GM23338 (cell line): ENCODE results near the gene TESMIN. TPM values are rescaled to one million over a fixed set of nuclear protein-coding genes. Genes with fewer than 3 reads are reported as not detected.

Source experiments
- ATAC-seq: fragments of 200-7000 bp; cut with Tn5 transposase; 3 replicates; pipeline ENCODE4 v1.9.1; 2020
- DNase-seq: peaks from one replicate; pipeline ENCODE4 v3.0.0-alpha.2; 2015; ENCODE audit warnings: low spot score
- H2AFZ ChIP-seq: fragments of 200-600 bp; sonication (generic); 2 replicates; pipeline ENCODE4 v1.8.0; 2016; ENCODE audit warnings: antibody characterized with exemption, mild to moderate bottlenecking, moderate library complexity
- H3F3A ChIP-seq: fragments of 200-600 bp; sonication (generic); replicated peaks from 2 replicates; pipeline ENCODE4 v1.8.0; 2017; ENCODE audit warnings: antibody characterized with exemption, mixed run types, low read depth
- H3K27ac ChIP-seq: fragments of 200-600 bp; sonication (generic); 2 replicates; pipeline ENCODE4 v1.6.1; 2016; ENCODE audit warnings: low read depth
- H3K27me3 ChIP-seq: fragments of 200-600 bp; sonication (generic); 2 replicates; pipeline ENCODE4 v1.8.0; 2016; ENCODE audit warnings: mild to moderate bottlenecking, mixed run types, moderate library complexity; ENCODE audit not compliant: insufficient read depth
- H3K36me3 ChIP-seq: fragments of 200-600 bp; sonication (generic); 2 replicates; pipeline ENCODE4 v1.8.0; 2016; ENCODE audit warnings: mild to moderate bottlenecking; ENCODE audit not compliant: insufficient read depth
- H3K4me1 ChIP-seq: fragments of 200-600 bp; sonication (generic); 2 replicates; pipeline ENCODE4 v1.8.0; 2016; ENCODE audit warnings: mild to moderate bottlenecking, moderate library complexity; ENCODE audit not compliant: insufficient read depth
- H3K4me2 ChIP-seq: fragments of 200-600 bp; sonication (generic); 2 replicates; pipeline ENCODE4 v1.7.1; 2017; ENCODE audit warnings: mixed run types
- H3K4me3 ChIP-seq: fragments of 200-600 bp; sonication (generic); 2 replicates; pipeline ENCODE4 v1.6.1; 2016; ENCODE audit warnings: mixed run types
- H3K79me2 ChIP-seq: fragments of 200-600 bp; sonication (generic); replicated peaks from 2 replicates; pipeline ENCODE4 v1.8.0; 2017; ENCODE audit warnings: mild to moderate bottlenecking; ENCODE audit not compliant: insufficient read depth
- H3K9me2 ChIP-seq: fragments of 200-600 bp; sonication (generic); 2 replicates; pipeline ENCODE4 v1.8.0; 2017; ENCODE audit not compliant: insufficient read depth
- H4K20me1 ChIP-seq: fragments of 200-600 bp; sonication (generic); replicated peaks from 2 replicates; pipeline ENCODE4 v1.8.0; 2017; ENCODE audit warnings: mild to moderate bottlenecking; ENCODE audit not compliant: insufficient read depth
- H3K27ac Mint-ChIP-seq: 2 replicates; pipeline ENCODE4 v1.8.0; 2020; ENCODE audit warnings: inconsistent platforms, mild to moderate bottlenecking, moderate library complexity, mixed read lengths
- H3K27me3 Mint-ChIP-seq: 3 replicates; pipeline ENCODE4 v1.8.0; 2022; ENCODE audit warnings: low read depth, mild to moderate bottlenecking, moderate library complexity, mixed read lengths, inconsistent platforms; ENCODE audit not compliant: insufficient read depth, poor library complexity
- H3K36me3 Mint-ChIP-seq: 3 replicates; pipeline ENCODE4 v1.8.0; 2021; ENCODE audit warnings: low read depth, mild to moderate bottlenecking, inconsistent platforms, moderate library complexity, mixed read lengths
- H3K4me1 Mint-ChIP-seq: 3 replicates; pipeline ENCODE4 v1.8.0; 2020; ENCODE audit warnings: mild to moderate bottlenecking, inconsistent platforms, mixed read lengths
- H3K4me3 Mint-ChIP-seq: 3 replicates; pipeline ENCODE4 v1.8.0; 2021; ENCODE audit warnings: moderate library complexity, mild to moderate bottlenecking, inconsistent platforms, mixed read lengths
- H3K9me3 Mint-ChIP-seq: 3 replicates; pipeline ENCODE4 v1.8.0; 2020; ENCODE audit warnings: moderate library complexity, mild to moderate bottlenecking, inconsistent platforms, mixed read lengths
- CREB1 ChIP-seq: fragments of 250-450 bp; sonication (Bioruptor Pico); IDR thresholded peaks from 2 replicates; pipeline ENCODE4 v1.5.0; 2020; ENCODE audit warnings: low read depth, mild to moderate bottlenecking, moderate library complexity
- EZH2 ChIP-seq: fragments of 200-600 bp; sonication (generic); IDR thresholded peaks from one replicate; pipeline ENCODE4 v1.8.0; 2017; ENCODE audit warnings: antibody characterized with exemption, mild to moderate bottlenecking, low read depth; ENCODE audit not compliant: unreplicated experiment
- EZH2phosphoT487 ChIP-seq: fragments of 200-600 bp; sonication (generic); IDR thresholded peaks from one replicate; pipeline ENCODE4 v1.8.1; 2018; ENCODE audit warnings: antibody characterized with exemption; ENCODE audit not compliant: unreplicated experiment
- JUNB ChIP-seq: IDR thresholded peaks from one replicate; pipeline ENCODE4 v1.6.1; 2016; ENCODE audit warnings: antibody characterized with exemption; ENCODE audit not compliant: unreplicated experiment
- STAT1 ChIP-seq: IDR thresholded peaks from one replicate; pipeline ENCODE4 v1.6.1; 2016; ENCODE audit warnings: antibody characterized with exemption; ENCODE audit not compliant: unreplicated experiment
- ZNF331 ChIP-seq: fragments of 250-450 bp; sonication (Bioruptor Pico); IDR thresholded peaks from 2 replicates; pipeline ENCODE4 v1.5.0; 2020; ENCODE audit warnings: low read depth, mild to moderate bottlenecking, moderate library complexity
- polyA plus RNA-seq: library from polyadenylated mRNA; unstranded; fragments of >200 nt; fragmentation: Nextera tagmentation; extraction: Ambion mirVana; gene quantifications from 2 replicates; pipeline ENCODE4 v1.2.1, GENCODE V29; 2016
- total RNA-seq: library from RNA; depleted of rRNA; stranded (reverse); fragments of >200 nt; shearing (Covaris generic); gene quantifications from 2 replicates; pipeline ENCODE4 v1.2.3, GENCODE V29; 2014
- TF ChIP-seq, protein P1 (sequence below): fragments of 250-450 bp; sonication (Bioruptor Pico); IDR thresholded peaks from 2 replicates; pipeline ENCODE4 v1.5.0; 2020; ENCODE audit warnings: mild to moderate bottlenecking, moderate library complexity
- TF ChIP-seq, protein P2 (sequence below): IDR thresholded peaks from one replicate; pipeline ENCODE4 v1.6.1; 2018; ENCODE audit warnings: antibody characterized with exemption; ENCODE audit not compliant: unreplicated experiment
- TF ChIP-seq, protein P3 (sequence below): IDR thresholded peaks from 2 replicates; pipeline ENCODE4 v1.6.1; 2016; ENCODE audit warnings: antibody characterized with exemption

TESMIN gene
- total and polyA plus RNA-seq, 2 experiments from 2014 or later: 54.5 to 64.6 TPM

DNA sequence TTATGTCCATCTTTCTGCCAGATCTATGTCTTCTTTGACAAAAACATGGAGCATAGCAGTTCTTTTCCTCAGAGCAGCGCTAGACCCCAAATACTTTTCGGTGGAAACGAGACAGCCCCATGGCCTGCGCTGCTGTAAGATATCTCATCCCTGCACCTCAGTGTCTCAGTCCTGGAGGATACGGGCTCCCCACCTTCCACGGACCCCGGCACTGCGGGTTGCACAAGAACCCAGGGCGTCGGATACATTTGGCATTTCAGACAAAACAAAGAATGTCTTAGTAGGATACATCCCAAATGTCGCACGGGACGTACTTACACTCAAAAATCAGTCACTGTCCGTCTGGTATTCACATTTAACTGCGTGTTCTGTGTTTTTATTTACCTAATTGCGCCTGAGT lies 76.9 kb downstream of the TESMIN start:
- Histone ChIP-seq H3K4me1 (no peaks in the 10 kb centered on the region), H3K9me2 (no peaks in the 10 kb centered on the region), H4K20me1 (no peaks in the 10 kb centered on the region), H2AFZ (peak overlapping the region; percentile 28; the same call in 1 of the 2 replicates), H3K79me2 (no peaks in the 10 kb centered on the region), H3K4me2 (no peak overlapping the region), H3K36me3 (no peaks in the 10 kb centered on the region), H3K27me3 (no peaks in the 10 kb centered on the region), H3K27ac (no peak overlapping the region), H3F3A (no peaks in the 10 kb centered on the region), H3K4me3 (no peak overlapping the region)
- H3K4me1 Mint-ChIP-seq: peaks cover 13% of the 10 kb centered on the region
- H3K9me3 Mint-ChIP-seq: no peaks in the 10 kb centered on the region
- no peaks in the 10 kb centered on the region for H3K36me3 Mint-ChIP-seq
- peaks cover 4% of the 10 kb centered on the region for H3K27me3 Mint-ChIP-seq
- no peak overlapping the region for H3K27ac Mint-ChIP-seq
- H3K4me3 Mint-ChIP-seq: no peak overlapping the region
- no peak for DNase-seq
- ATAC-seq: no peak
- TF ChIP-seq ZNF331: no peak
- TF ChIP-seq, protein P1, sequence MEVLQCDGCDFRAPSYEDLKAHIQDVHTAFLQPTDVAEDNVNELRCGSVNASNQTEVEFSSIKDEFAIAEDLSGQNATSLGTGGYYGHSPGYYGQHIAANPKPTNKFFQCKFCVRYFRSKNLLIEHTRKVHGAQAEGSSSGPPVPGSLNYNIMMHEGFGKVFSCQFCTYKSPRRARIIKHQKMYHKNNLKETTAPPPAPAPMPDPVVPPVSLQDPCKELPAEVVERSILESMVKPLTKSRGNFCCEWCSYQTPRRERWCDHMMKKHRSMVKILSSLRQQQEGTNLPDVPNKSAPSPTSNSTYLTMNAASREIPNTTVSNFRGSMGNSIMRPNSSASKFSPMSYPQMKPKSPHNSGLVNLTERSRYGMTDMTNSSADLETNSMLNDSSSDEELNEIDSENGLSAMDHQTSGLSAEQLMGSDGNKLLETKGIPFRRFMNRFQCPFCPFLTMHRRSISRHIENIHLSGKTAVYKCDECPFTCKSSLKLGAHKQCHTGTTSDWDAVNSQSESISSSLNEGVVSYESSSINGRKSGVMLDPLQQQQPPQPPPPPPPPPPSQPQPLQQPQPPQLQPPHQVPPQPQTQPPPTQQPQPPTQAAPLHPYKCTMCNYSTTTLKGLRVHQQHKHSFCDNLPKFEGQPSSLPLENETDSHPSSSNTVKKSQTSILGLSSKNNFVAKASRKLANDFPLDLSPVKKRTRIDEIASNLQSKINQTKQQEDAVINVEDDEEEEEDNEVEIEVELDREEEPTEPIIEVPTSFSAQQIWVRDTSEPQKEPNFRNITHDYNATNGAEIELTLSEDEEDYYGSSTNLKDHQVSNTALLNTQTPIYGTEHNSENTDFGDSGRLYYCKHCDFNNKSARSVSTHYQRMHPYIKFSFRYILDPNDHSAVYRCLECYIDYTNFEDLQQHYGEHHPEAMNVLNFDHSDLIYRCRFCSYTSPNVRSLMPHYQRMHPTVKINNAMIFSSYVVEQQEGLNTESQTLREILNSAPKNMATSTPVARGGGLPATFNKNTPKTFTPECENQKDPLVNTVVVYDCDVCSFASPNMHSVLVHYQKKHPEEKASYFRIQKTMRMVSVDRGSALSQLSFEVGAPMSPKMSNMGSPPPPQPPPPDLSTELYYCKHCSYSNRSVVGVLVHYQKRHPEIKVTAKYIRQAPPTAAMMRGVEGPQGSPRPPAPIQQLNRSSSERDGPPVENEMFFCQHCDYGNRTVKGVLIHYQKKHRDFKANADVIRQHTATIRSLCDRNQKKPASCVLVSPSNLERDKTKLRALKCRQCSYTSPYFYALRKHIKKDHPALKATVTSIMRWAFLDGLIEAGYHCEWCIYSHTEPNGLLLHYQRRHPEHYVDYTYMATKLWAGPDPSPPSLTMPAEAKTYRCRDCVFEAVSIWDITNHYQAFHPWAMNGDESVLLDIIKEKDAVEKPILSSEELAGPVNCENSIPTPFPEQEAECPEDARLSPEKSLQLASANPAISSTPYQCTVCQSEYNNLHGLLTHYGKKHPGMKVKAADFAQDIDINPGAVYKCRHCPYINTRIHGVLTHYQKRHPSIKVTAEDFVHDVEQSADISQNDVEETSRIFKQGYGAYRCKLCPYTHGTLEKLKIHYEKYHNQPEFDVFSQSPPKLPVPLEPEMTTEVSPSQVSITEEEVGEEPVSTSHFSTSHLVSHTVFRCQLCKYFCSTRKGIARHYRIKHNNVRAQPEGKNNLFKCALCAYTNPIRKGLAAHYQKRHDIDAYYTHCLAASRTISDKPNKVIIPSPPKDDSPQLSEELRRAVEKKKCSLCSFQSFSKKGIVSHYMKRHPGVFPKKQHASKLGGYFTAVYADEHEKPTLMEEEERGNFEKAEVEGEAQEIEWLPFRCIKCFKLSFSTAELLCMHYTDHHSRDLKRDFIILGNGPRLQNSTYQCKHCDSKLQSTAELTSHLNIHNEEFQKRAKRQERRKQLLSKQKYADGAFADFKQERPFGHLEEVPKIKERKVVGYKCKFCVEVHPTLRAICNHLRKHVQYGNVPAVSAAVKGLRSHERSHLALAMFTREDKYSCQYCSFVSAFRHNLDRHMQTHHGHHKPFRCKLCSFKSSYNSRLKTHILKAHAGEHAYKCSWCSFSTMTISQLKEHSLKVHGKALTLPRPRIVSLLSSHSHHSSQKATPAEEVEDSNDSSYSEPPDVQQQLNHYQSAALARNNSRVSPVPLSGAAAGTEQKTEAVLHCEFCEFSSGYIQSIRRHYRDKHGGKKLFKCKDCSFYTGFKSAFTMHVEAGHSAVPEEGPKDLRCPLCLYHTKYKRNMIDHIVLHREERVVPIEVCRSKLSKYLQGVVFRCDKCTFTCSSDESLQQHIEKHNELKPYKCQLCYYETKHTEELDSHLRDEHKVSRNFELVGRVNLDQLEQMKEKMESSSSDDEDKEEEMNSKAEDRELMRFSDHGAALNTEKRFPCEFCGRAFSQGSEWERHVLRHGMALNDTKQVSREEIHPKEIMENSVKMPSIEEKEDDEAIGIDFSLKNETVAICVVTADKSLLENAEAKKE: no peak
- TF ChIP-seq, protein P2, sequence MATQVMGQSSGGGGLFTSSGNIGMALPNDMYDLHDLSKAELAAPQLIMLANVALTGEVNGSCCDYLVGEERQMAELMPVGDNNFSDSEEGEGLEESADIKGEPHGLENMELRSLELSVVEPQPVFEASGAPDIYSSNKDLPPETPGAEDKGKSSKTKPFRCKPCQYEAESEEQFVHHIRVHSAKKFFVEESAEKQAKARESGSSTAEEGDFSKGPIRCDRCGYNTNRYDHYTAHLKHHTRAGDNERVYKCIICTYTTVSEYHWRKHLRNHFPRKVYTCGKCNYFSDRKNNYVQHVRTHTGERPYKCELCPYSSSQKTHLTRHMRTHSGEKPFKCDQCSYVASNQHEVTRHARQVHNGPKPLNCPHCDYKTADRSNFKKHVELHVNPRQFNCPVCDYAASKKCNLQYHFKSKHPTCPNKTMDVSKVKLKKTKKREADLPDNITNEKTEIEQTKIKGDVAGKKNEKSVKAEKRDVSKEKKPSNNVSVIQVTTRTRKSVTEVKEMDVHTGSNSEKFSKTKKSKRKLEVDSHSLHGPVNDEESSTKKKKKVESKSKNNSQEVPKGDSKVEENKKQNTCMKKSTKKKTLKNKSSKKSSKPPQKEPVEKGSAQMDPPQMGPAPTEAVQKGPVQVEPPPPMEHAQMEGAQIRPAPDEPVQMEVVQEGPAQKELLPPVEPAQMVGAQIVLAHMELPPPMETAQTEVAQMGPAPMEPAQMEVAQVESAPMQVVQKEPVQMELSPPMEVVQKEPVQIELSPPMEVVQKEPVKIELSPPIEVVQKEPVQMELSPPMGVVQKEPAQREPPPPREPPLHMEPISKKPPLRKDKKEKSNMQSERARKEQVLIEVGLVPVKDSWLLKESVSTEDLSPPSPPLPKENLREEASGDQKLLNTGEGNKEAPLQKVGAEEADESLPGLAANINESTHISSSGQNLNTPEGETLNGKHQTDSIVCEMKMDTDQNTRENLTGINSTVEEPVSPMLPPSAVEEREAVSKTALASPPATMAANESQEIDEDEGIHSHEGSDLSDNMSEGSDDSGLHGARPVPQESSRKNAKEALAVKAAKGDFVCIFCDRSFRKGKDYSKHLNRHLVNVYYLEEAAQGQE: no peak
- TF ChIP-seq, protein P3, sequence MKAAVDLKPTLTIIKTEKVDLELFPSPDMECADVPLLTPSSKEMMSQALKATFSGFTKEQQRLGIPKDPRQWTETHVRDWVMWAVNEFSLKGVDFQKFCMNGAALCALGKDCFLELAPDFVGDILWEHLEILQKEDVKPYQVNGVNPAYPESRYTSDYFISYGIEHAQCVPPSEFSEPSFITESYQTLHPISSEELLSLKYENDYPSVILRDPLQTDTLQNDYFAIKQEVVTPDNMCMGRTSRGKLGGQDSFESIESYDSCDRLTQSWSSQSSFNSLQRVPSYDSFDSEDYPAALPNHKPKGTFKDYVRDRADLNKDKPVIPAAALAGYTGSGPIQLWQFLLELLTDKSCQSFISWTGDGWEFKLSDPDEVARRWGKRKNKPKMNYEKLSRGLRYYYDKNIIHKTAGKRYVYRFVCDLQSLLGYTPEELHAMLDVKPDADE: no peak
- no peak for TF ChIP-seq EZH2
- TF ChIP-seq CREB1: no peak
- no peak for TF ChIP-seq EZH2phosphoT487
- no peak for TF ChIP-seq JUNB
- no peak for TF ChIP-seq STAT1
